Tibial nerve (tissue), 4 donors: ENCODE results near the gene NFATC3. TPM values are rescaled to one million over a fixed set of nuclear protein-coding genes. Genes with fewer than 3 reads are reported as not detected.
"Not testable (repeated sequence)": the region's sequence is repeated elsewhere in the genome, so short reads cannot be mapped to it uniquely, and the experiment has no call there.

Source experiments
- DNase-seq, 2 donors: peaks; one replicate each; pipeline ENCODE4 v3.0.0-alpha.2; 2019; ENCODE audit warnings: low spot score in 2 of 2
- H3K27ac ChIP-seq, 4 donors: fragments of 200-600 bp; sonication (generic) in 3 of 4; one replicate each; pipeline ENCODE4 v1.5.1; 2017 to 2019; ENCODE audit warnings: mild to moderate bottlenecking in 1 of 4
- H3K27me3 ChIP-seq, 2 donors: fragments of 200-600 bp; sonication (generic) in 1 of 2; one replicate each; pipeline versions ENCODE4 v1.5.1 to v1.6.0; 2017 to 2019
- H3K36me3 ChIP-seq, 3 donors: fragments of 200-600 bp; sonication (generic); one replicate each; pipeline ENCODE4 v1.5.1; 2018 to 2019
- H3K4me1 ChIP-seq, 4 donors: fragments of 200-600 bp; sonication (generic) in 3 of 4; one replicate each; pipeline ENCODE4 v1.5.1; 2017 to 2019
- H3K4me3 ChIP-seq, 4 donors: fragments of 200-600 bp; sonication (generic) in 3 of 4; one replicate each; pipeline ENCODE4 v1.5.1; 2017 to 2019; ENCODE audit warnings: mild to moderate bottlenecking in 1 of 4, moderate library complexity in 1 of 4
- H3K9me3 ChIP-seq, 4 donors: fragments of 200-600 bp; sonication (generic) in 3 of 4; one replicate each; pipeline ENCODE4 v1.5.1; 2017 to 2019
- EP300 ChIP-seq, 2 donors: sonication (generic); formaldehyde crosslinking; IDR thresholded peaks; one replicate each; pipeline ENCODE4 v1.6.1; 2017; ENCODE audit warnings: antibody characterized with exemption in 2 of 2, mild to moderate bottlenecking in 1 of 2
- POLR2A ChIP-seq, 2 donors: fragments of 450-650 bp; IDR thresholded peaks; one replicate each; pipeline ENCODE4 v1.6.1; 2017; ENCODE audit warnings: antibody characterized with exemption in 2 of 2, mild to moderate bottlenecking in 2 of 2, moderate library complexity in 2 of 2
- WGBS, 2 donors: methylation state at CpG; one replicate each; pipeline ENCODE4 v1.1.5; 2018; 5-methylcytosine and 5-hydroxymethylcytosine counted together
- total RNA-seq, 4 donors: library from RNA; depleted of rRNA; stranded (reverse); fragments of >200 nt; gene quantifications; one replicate each; pipeline ENCODE4 v1.1.0, GENCODE V29; 2016
- TF ChIP-seq, protein P1 (sequence below), 5 experiments: fragments of 200-600 bp in 3 of 5; fragments of 450-650 bp in 2 of 5; sonication (generic) in 3 of 5; IDR thresholded peaks; one replicate each; pipeline ENCODE4 v1.5.1; 2016 to 2019; ENCODE audit warnings: antibody characterized with exemption in 5 of 5, mild to moderate bottlenecking in 3 of 5, moderate library complexity in 2 of 5

Gene NFATC3
- total RNA-seq, 4 donors from 2014 or later = 81.4 to 105 (median 97.1) TPM

DNA sequence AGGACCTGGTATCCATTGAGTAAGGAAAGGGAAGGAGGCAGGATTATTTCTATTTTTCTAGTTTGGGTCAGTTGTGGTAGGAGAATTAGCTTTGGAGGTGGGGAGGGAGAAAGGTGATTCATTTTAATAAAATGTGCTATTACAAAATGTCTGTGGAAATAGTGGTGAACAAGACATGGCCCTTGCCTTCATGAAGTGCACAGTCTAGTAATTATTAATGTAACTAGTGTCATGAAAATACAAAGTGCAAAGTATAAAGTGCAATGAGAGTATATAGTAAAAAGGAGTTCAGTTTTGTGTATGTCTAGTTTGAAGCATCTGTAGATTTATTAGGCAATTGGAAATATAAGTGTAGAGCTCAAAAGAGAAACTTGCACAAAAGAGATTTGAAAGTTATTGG lies 11.9 kb downstream of the NFATC3 start:
- Histone ChIP-seq H3K27ac (no peak overlapping the region), H3K27me3 (no peaks in the 10 kb centered on the region), H3K4me3 (no peak overlapping the region), H3K4me1 (peaks cover 0 to 55% (median 15%) of the 10 kb centered on the region in 4 donors), H3K9me3 (no peaks in the 10 kb centered on the region), H3K36me3 (no peaks in the 10 kb centered on the region)
- DNase-seq = no peak
- no peak for TF ChIP-seq EP300 (IDR thresholded peaks at IDR 0.05)
- TF ChIP-seq, protein P1, sequence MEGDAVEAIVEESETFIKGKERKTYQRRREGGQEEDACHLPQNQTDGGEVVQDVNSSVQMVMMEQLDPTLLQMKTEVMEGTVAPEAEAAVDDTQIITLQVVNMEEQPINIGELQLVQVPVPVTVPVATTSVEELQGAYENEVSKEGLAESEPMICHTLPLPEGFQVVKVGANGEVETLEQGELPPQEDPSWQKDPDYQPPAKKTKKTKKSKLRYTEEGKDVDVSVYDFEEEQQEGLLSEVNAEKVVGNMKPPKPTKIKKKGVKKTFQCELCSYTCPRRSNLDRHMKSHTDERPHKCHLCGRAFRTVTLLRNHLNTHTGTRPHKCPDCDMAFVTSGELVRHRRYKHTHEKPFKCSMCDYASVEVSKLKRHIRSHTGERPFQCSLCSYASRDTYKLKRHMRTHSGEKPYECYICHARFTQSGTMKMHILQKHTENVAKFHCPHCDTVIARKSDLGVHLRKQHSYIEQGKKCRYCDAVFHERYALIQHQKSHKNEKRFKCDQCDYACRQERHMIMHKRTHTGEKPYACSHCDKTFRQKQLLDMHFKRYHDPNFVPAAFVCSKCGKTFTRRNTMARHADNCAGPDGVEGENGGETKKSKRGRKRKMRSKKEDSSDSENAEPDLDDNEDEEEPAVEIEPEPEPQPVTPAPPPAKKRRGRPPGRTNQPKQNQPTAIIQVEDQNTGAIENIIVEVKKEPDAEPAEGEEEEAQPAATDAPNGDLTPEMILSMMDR (IDR thresholded peaks at IDR 0.05) = no peak
- no peak for TF ChIP-seq POLR2A (IDR thresholded peaks at IDR 0.05)

DNA sequence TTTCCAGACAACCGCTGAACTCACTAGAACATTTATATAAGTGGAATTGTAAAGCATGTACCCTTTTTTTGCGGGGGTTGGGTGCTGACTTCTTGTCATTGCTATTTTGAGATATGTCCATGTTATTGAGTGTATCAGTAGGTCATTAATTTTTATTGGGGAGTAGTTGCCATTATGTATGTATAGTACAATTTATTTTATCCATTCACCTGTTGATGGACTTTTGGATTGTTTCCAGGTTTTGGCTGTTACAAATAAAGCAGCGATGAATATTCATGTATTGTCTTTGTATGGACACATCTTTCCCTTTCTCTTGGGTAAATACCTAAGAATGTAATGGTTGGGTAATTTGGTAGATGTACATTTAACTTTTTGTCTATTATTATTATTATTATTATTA lies 12.7 kb downstream of the NFATC3 start:
- no peak for DNase-seq
- Histone ChIP-seq H3K27ac (no peak overlapping the region), H3K4me3 (no peak overlapping the region), H3K36me3 (no peaks in the 10 kb centered on the region), H3K9me3 (no peaks in the 10 kb centered on the region), H3K4me1 (peaks cover 0 to 46% (median 13%) of the 10 kb centered on the region in 4 donors), H3K27me3 (no peaks in the 10 kb centered on the region)
- 94 to 100% methylated on average over 3 of the region's 3 CpGs for WGBS, 2 donors
- TF ChIP-seq, protein P1 (IDR thresholded peaks at IDR 0.05) = no peak
- no peak for TF ChIP-seq EP300 (IDR thresholded peaks at IDR 0.05)
- no peak for TF ChIP-seq POLR2A (IDR thresholded peaks at IDR 0.05)

DNA sequence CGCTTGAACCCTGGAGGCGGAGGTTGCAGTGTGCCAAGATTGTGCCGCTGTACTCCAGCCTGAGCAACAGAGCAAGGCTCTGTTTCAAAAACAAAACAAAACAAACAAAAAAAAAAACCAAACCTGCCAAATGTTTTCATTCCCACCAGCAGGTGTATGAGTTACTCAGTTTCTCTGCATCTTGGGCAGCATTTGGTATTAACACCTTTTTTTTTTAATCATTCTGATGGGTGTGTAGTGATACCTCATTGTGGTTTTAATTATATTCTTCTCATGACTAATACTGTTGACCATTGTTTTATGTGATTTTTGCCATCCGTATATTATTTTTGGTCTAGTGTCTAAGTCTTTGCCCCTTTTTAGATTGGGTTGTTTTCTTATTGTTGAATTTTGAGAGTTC lies 15.3 kb downstream of the NFATC3 start:
- peaks cover 0 to 22% (median 0%) of the 10 kb centered on the region in 4 donors for H3K4me1 ChIP-seq
- H3K27me3 ChIP-seq = no peaks in the 10 kb centered on the region
- DNase-seq = no peak
- 68 to 72% methylated on average over 4 of the region's 4 CpGs for WGBS, 2 donors
- H3K27ac ChIP-seq = no peak overlapping the region
- peaks cover 0 to 6% (median 0%) of the 10 kb centered on the region in 4 donors for H3K9me3 ChIP-seq
- H3K36me3 ChIP-seq = no peaks in the 10 kb centered on the region
- no peak overlapping the region for H3K4me3 ChIP-seq
- TF ChIP-seq, protein P1 (IDR thresholded peaks at IDR 0.05) = no peak
- TF ChIP-seq EP300 (IDR thresholded peaks at IDR 0.05) (no peak), POLR2A (IDR thresholded peaks at IDR 0.05) (no peak)

DNA sequence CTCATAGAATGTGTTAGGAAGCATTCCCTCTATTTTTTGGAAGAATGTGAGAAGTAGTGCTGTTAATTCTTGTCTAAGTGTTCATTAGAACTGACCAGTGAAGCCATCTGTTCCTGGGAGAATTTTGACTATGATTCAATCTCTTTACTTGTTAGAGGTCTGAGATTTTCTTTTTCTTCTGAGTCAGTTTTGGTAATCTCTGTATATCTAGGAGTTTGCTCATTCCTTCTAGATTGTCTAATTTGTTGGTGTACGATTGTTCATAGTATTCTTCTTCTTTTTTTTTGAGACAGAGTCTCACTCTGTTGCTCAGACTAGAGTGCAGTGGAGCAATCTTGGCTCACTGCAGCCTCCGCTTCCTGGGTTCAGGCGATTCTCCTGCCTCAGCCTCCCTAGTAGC lies 20.4 kb downstream of the NFATC3 start:
- TF ChIP-seq EP300 (IDR thresholded peaks at IDR 0.05) (no peak), POLR2A (IDR thresholded peaks at IDR 0.05) (no peak)
- TF ChIP-seq, protein P1 (IDR thresholded peaks at IDR 0.05) = no peak
- 98 to 100% methylated on average over 3 of the region's 3 CpGs for whole genome bisulfite sequencing, 2 donors
- H3K36me3 ChIP-seq = no peaks in the 10 kb centered on the region
- no peak overlapping the region for H3K27ac ChIP-seq
- H3K27me3 ChIP-seq = no peaks in the 10 kb centered on the region
- DNase-seq = no peak
- H3K4me1 ChIP-seq = peaks cover 0 to 11% (median 0%) of the 10 kb centered on the region in 4 donors
- H3K4me3 ChIP-seq = no peak overlapping the region
- H3K9me3 ChIP-seq = peaks cover 0 to 31% (median 5%) of the 10 kb centered on the region in 4 donors

DNA sequence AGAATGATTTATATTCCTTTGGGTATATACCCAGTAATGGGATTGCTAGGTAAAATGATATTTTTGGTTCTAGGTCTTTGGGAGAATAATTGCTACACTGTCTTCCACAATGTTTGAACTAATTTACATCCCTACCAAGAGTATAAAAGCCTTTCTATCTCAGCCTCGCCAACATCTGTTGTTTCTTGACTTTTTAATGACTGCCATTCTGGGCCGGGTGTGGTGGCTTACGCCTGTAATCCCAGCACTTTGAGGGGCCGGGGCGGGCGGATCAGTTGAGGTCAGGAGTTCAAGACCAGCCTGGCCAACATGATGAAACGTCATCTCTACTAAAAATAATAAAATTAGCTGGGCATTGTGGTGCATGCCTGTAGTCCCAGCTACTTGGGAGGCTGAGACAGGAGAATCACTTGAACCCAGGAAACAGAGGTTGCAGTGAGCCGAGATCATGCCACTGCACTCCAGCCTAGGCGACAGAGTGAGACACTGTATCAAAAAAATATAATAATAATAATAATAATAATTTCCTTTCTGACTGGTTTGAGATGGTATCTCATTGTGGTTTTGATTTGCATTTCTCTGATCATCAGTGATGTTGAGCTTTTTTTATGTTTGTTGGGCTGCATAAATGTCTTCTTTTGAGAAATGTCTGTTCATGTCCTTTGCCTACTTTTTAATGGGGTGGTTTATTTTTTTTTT lies 22.2 kb downstream of the NFATC3 start:
- not testable (repeated sequence) for H3K27me3 ChIP-seq, H3K4me3 ChIP-seq, H3K36me3 ChIP-seq, H3K27ac ChIP-seq, DNase-seq, H3K4me1 ChIP-seq
- H3K9me3 ChIP-seq = peaks cover 0 to 42% (median 8%) of the 10 kb centered on the region in 4 donors
- 81 to 82% methylated on average over 9 of the region's 9 CpGs for WGBS, 2 donors

DNA sequence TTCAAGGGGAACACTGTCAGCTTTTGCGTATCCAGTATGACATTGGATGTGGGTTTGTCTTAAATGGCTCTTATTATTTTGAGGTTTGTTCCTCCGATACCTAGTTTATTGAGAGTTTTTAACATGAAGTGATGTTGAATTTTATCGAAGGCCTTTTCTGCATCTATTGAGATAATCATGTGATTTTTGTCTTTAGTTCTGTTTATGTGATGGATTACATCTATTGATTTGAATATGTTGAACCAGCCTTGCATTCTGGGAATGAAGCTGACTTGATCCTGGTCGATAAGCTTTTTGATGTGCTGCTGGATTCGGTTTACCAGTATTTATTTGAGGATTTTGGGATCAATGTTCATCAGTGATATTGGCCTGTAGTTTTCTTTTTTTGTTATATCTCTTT lies 24.0 kb downstream of the NFATC3 start:
- H3K27me3 ChIP-seq, H3K4me1 ChIP-seq, H3K36me3 ChIP-seq, H3K4me3 ChIP-seq, H3K27ac ChIP-seq, DNase-seq: not testable (repeated sequence)
- 97% methylated on average over 5 of the region's 5 CpGs for WGBS, 2 donors
- H3K9me3 ChIP-seq = peaks cover 0 to 42% (median 8%) of the 10 kb centered on the region in 4 donors

DNA sequence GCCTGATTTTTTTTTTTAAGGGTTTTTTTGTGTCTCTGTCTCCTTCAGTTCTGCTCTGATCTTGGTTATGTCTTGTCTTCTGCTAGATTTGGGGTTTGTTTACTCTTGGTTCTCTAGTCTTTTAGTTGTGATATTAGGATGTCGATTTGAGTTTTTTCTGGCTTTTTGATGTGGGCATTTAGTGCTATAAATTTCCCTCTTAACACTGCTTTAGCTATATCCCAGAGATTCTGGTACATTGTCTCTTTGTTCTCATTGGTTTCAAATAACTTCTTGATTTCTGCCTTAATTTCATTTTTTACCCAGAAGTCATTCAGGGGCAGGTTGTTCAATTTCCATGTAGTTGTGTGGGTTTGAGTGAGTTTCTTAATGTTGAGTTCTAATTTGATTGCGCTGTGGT lies 25.4 kb downstream of the NFATC3 start:
- peaks cover 0 to 17% (median 0%) of the 10 kb centered on the region in 4 donors for H3K4me1 ChIP-seq
- H3K27me3 ChIP-seq, H3K36me3 ChIP-seq, H3K4me3 ChIP-seq, H3K27ac ChIP-seq, DNase-seq: not testable (repeated sequence)
- WGBS, 2 donors = 95 to 98% methylated on average over 2 of the region's 2 CpGs
- peaks cover 0 to 36% (median 8%) of the 10 kb centered on the region in 4 donors for H3K9me3 ChIP-seq
